ENCODE results near the gene PPFIBP2.

DNA sequence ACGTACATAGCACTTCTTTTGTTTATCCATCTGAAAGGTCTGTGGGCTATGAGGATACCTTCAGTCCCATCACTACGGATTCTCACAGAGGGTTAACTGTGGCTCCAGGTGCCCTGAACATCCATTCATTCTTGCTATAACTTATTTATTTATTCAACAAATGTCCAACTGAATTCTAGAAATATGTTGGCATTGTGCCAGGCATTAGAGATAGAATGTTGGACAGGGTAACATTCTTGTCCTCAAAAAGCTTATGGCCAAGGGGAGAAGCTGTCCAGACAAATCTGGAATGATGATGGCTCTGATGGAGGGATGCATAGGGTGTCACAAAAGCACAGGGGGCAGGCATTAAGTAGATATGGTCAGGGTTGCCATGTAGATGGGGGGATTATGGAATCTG, 20.1 kb upstream of the PPFIBP2 start:
- TF ChIP-seq POLR2A (IDR thresholded peaks at IDR 0.05): no peak
- TF ChIP-seq EP300 (IDR thresholded peaks at IDR 0.05): no peak
